Activated CD8-positive, alpha-beta memory T cell treated with anti-CD3 and anti-CD28 coated beads for 4 hours (primary cell): Measurements from ENCODE around the gene AKT1.

Experiments
- DNase-seq, 2 donors: peaks; one replicate each; pipeline ENCODE4 v3.0.0-alpha.2; 2020; ENCODE audit warnings: low read depth in 2 of 2

AKT1 gene

DNA sequence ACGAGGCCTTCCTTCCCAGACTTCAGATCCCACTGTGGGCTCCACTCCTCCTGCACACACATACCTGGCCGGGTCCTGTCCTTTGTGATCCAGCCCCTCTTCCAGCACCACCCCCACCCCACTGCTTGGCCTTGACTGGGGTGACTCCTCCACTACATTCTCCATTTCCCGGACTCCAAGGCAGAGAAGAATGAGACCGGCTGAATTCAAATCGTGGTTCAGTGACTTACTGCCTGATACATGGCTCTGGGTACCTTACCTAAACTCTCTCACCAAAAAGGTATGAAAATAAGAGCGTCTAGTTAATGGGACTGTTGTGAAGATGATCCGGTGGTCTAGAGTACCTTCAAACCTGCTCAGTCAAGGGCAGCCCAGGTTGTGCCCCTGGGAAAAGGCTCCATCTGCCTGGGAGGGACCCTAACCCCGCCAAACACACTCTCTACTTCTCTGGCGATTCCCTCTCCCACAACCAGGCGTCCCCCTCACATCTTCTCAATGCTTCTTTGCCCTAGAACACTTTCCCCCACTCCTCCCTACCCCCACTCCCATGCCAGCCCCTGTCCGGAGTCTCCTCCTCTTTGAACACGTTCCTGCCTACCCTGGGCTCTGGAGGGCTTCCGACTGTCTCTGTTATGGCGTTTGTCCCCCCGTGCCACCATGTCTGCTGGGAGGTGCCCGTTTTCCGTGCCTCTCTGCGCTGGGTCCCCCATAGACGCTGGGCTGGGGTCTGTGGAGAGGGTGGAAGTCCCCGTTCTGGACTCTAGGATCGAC lies 3.9 kb upstream of the AKT1 start:
- no peak for DNase-seq

DNA sequence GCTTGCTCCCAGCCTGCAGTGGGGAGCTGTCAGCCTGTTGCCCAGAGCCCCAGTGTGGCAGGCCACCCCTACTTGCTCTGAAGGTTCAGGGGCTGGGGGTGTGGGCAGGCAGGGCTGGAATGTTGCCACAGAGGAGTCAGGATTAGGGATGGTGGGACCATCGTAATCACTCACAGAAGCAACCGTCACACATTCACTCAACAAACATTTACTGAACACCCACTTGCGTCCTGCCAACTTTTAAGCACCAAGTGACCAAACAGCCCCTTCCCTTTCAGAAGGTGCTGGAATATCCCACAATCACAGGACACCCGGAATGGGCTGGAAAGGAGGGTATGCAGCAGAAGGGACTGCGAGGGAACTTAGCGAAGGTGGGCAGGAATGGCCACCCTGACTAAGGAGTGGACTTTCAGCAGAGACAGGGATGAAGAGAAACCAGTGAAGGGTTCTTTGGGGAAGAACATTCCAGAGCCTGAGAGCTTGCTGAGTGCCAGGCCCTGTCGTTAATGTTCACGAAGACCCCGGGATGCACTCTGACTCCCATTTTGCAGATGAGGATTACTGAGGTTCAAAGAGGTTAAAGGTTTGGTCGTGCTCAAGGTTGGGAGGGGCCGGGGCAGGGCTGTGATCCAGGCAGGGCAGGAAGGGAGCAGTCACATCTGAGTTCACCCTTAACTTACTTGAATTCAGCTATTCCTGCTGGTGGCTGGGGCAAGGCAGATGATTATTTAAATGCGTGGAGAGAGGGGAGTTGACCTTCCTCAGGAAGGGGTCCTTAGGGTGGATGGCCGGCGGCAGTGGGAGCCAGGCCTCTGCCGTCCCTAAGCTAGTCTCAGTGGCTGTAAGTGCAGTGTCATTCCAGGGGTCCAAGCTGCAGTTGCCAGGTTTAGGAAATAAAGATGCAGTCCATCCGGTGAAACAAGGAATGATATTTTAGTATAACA lies 3.0 kb upstream of the AKT1 start:
- DNase-seq: no peak

DNA sequence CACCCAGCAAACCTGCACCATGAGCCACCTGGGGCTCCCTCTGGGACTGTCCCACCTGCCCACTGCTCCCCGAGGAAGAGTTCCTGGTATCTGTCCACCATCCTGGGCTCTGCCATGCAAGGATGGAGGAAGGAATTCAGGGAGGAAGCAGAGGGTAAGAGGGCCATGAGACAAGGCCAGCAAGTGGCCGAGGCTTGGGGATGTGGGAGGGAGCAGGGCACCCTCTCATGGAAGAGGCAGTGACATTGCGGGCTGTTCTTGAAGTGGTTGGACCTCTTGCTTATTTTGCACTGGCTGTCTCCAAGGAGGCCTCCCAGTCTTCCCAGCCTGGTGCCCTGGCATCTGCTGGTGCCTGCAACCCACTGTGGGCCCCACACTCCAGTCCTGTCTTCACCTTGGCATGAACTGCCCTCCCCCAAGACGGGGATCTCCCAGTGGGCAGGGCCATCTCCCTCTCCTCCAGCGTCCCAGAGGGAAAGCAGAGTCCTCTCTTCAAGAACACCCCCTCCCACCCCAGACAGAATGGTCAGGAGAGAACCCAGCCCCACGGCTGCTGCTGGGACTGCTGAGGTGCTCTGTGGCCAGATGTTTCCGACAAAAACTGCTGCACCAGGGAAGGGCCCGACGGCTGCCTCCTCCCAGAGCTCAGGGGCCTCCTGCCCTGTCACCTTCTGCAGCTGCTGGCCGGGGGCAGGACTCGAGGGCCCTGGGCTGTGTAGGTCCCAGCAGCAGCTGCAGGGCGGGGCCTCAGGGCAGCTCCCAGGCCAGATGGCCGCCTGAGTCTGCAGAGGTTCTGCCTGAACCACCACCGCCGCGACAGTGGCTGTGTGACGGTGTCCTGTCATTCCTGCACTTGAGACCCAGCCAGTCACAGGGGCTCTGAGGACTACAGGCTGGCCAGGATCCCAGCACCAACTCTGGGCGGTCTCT lies 1.8 kb upstream of the AKT1 start:
- DNase-seq: no peak

DNA sequence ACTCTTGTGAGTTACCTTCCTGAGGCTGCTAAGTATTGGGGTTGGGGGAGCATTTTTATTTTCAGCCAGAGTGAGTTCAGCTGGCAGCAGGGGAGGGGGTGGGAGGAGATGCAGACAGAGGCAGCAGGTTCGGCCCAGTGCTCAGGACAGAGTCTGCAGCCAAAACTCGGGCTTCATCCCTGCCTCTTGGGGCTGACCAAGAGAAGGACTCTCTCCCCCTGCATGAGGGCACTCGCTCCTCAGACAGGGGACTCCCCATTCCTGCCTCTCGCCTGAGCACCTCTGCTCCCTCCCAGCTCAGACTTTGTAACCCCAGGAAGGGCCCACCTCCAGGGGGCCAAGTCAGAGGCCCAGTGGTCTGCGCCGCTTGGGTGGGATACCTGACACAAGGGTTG lies 1.1 kb upstream of the AKT1 start:
- no peak for DNase-seq

DNA sequence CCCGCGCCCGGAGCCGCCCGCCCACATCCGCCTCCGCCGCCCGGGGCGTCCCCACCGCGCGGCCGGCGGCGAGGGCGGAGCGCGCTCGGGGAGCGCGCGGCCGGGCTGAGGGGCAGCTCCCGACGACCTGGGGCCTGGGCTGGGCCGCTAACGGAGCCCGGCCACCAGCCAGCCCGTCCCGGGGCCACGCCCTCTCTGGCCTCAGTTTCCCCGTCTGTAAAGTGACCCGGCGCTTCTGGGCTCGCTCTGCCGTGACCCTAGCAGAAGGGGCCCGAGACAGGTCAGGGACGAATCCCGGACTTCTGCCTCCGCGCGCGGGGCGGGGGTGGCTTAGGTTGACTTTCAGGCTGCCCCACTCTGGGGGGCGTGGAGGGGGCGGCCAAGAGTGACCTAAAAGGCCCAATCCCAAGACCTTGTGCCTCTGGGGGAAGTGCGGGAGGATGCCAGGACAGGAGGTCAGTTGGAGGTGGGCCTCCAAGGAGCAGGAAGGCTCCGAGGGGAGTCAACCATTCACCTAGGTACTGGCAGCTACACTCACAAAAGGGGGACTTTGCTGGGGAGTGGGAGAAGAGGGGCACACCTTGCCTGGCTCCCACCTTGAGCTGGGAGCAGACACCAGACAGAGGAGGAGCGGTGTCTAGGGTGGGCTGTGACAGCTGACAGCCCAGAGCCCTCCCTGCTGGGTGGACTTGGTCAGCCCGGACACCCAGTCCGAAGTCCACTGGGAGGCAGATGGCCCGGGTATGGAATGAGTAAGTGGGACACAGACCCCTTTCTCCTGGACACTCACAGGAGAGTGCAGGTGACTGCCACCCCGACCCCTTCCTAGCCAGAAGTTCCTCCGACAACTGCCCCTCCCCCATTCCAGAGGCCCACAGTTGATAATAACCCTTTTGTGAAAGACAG lies 486 bp upstream of the AKT1 start:
- DNase-seq: no peak

DNA sequence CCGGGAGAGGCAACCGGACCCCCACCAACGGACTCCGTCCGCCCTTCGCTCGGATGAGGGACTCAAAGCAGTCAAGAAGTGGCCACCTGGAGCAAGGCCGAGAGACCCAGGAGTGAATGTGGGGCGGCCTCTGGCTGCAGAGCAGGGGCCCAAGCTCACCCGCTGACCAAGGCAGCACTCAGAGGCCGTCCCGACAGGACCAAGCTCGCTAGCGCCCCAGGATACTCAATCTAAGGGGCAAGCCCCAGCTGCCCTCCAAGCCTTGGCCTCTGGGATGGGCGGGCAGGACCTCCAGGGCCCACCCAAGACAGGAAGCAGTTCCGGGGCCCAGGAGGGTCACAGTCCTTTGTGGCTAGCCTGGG lies 936 bp downstream of the AKT1 start:
- no peak for DNase-seq

DNA sequence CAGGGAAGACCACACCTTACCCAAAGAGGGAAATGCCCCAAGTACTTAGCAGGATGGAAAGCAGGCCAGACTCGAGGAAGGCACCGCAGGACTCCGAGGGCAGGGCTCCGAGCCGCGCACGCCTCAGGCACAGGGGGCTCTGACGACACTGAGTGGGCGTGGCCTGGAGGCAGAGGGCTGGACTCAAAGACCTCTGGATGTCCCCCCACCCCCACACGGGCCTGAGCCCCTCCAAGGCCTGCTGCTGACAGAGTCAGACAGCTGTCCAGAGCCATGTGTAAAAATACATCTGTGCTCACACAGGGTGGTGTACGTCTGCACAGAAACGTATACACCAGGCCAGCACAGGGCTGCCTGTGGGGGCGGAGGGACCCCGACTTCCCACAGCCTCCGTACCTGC lies 1.4 kb downstream of the AKT1 start:
- DNase-seq: peak in 1 of 2 donors; percentile 41

DNA sequence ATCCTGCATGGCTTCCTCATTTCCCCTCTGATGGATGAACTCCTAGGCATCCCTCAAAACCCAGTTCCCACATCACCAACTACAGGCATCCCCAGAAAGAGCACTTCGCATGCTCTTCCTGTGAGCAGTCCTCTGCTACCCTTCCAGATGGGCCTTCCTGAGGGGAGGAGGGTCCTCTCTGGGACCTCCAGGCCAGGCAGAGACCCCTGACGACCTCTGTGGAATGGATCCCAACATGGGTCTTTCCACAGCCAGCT lies 1.9 kb downstream of the AKT1 start:
- no peak for DNase-seq

DNA sequence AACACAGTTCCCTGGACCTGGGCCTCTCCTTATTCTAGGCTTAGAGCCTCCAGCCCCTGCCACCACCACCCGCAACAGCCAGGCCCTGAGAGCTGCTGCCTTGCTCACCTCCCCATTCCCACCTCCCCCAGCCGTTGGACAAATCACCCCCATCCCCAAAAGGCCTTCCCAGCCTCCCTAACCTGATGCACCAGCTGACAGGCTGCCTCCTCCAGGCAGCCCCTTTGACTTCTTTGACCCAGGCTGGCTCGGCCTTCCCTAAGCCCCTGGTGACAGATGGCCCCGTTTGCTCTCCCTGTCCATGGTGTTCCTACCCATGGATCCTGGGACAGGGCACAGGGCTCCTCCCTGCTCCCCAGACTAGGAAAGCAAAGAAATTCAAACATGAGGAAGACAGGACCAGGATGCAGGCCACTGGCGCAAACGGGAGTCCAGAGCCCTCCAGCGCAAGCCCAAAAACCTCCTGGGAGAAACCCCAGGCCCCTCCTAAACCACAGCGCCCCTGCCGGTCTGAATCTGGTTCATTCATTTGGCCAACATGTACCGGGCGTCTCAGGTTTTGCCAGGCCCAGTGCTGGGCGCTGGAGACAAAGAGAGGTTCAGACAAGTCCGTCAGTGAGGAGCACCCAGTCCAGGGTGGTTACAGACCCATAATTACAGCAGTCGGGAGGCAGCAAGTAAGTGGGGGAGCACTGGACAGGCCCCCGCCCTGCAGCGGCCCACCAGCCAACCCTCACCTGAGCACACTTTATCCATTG lies 2.4 kb downstream of the AKT1 start:
- no peak for DNase-seq

DNA sequence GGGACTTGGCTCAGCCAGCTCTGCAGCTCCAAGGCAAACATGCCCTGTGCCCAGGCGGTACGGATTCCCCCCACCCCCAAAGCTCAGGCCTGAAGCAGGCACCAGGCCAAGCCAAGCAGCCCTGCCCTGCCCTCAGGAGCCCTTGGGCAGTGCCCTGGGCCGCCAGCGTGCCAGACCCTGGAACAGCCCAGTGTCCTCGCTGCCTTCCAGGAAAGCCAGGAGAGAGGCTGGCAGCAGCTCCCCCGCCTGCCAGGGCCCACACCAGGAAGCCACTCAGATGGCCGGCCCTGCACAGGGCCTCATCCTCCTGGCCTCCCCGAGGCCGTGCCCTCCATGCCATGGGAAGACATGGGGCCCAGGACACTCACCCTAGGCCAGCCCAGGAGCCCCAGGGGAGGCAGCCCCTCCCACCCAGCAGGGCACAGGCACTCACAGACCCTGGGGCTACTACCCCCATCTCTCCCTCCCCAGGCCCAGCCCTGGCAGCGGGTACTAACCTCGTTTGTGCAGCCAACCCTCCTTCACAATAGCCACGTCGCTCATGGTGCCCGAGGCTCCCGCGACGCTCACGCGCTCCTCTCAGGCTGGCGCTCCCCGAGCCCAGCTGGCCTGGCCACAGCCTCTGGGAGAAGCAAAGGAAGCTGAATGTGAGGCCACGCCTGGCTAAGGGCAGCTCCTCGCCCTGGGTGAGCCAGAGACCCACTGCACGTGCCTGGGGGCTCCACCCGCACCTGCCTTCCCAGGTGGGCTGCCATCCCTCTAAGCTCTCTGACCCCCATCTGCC lies 3.3 kb downstream of the AKT1 start:
- no peak for DNase-seq

DNA sequence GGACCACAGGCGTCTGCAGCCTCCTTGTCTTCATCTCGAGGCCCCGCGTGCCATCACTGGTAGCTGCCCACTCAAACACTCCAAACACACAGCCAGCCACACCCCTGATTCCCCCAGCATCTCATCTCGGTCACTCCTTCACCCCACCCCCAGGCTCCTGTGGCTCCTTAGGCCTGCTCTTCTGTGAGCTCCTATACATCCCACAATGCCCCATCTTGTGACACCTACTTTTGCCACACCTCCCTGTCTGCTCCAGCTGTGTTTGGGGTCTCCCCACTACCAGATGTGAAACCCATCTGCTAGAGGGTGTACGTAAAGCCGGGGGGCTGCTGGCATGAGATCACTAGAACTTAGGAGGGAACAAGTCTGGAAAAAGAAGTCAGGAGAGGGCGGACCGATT lies 4.1 kb downstream of the AKT1 start:
- DNase-seq: no peak

DNA sequence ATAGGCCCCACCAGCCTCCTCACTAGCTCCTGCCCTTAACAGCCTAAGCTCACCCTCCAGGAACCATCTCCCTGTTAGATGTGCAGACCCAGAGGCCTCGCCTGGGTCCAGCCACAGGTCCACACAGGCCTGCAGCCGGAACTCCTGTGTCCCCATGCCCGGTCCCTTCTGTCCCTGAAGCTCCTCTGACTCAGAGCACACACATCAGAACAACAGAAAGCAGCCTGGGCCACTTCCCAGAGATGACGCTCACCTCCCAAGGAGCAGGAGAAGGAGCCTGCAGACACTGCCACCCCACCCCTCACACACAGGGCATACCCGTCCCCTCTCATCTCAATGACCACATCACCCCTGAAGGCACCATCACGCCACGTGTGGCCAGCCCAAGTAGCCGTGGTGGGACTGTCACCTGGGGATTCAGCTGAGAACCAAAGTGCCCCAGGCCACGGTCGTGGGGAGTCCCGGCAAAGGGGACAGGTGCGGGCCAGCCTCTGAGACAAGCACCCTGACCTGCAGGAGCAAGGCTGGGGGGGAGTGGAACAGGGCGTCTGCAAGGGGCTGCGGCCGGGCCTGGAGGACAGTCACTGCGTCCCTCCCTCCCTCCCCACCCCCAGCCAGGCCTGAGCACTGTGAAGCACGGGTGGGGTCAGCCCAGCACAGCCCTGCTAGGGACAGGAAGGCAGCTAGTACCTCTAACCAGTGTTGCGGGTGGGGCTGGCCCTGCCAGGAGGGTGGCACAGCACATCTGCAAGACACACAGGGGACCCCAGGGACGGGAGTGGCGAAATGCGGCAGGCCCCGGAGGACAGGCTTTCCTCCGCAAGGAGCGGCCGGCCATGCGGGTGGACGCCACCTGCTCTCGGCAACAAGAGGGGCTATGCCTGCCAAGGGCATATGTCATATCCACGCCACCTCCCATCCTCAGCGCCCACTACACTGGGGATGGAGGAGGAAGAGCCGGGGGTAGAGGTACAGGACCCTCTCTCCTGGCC lies 5.5 kb downstream of the AKT1 start:
- DNase-seq: no peak

DNA sequence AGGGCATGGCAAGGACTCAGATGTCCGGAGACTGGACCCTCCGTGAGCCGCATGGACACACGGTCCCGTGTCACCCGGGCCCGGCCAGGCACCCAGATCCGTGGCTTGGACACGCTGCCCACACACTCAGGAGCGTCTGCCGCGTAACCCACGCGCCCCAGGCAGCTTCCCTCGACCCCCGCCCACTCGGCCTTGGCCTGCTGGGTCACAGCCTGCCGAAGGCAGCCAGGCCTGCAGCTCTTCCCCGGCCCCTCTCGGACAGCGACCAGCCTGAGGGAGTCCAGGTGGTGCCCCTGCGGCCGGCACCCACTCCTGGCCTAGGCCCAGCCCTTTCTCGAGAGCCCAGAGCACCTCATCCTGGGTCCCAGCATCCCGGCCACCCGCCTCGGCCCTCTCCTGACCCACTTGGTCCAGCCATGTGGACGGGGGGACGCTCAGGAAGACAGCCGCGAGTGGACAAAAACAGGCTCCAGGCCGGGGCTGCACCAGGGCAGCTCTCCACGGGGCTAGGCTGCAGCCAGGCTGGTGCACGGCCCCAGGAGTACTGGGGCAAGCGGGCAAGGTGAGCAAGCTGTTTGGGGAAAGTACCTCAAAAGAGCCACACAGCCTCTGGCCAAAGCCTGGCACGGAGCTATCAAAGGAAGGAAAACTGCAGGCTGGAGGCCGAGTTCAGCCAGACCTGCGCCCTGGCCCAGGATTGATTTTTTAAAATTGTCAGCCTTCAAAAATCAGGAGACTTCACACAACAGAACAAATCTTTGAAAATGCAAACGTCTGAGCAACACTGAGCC lies 6.5 kb downstream of the AKT1 start:
- no peak for DNase-seq

DNA sequence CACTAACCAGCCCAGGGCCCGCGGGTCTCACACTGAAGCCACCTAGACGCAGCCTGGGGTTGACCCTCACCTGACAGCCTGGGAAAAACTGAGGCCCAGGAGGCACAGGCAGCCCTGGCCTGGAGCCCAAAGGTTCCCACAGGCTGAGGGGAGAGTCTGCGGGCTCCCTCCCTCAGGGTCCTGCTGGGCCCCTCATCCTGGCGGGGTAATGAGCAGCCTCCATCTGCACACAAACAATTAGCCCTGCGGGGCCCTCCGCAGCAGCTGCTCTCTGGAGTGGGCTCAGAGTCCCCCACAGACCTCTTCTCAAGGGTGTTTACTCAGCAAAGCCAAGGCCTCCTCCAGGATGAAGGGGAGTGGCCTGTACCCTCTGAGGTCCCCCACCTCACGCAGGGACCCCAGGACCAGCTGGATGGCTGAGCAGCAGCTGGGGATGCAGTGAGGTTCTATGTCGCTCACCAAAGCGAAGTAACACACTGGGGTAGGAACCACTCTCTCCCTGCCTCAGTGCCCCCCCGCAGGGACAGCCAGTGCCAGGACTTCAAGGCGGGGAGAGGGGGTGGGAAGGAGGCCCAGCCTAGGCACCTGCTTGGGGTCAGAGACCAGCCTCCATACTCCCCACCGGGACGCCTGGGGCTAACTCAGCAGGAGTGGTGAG lies 7.3 kb downstream of the AKT1 start:
- no peak for DNase-seq

DNA sequence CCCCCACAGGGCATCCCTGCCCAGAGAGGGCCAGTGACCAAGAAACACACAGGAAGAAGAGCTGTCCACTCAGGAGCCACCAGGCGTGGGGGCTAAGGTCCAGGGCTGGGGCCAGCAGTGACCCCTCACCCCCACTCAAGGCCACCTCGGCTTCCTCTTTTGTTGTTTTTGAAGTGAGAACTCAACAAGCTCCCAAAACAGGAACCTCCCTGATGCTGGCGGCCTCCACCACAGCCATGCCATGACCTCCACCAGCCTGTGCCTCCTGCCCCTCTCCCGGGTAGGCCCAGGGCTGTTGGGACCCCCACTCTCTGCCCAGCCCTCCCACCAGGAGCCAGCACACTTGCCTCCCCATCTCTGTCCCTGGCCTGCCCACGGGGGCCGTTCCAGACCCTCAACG lies 7.8 kb downstream of the AKT1 start:
- no peak for DNase-seq

DNA sequence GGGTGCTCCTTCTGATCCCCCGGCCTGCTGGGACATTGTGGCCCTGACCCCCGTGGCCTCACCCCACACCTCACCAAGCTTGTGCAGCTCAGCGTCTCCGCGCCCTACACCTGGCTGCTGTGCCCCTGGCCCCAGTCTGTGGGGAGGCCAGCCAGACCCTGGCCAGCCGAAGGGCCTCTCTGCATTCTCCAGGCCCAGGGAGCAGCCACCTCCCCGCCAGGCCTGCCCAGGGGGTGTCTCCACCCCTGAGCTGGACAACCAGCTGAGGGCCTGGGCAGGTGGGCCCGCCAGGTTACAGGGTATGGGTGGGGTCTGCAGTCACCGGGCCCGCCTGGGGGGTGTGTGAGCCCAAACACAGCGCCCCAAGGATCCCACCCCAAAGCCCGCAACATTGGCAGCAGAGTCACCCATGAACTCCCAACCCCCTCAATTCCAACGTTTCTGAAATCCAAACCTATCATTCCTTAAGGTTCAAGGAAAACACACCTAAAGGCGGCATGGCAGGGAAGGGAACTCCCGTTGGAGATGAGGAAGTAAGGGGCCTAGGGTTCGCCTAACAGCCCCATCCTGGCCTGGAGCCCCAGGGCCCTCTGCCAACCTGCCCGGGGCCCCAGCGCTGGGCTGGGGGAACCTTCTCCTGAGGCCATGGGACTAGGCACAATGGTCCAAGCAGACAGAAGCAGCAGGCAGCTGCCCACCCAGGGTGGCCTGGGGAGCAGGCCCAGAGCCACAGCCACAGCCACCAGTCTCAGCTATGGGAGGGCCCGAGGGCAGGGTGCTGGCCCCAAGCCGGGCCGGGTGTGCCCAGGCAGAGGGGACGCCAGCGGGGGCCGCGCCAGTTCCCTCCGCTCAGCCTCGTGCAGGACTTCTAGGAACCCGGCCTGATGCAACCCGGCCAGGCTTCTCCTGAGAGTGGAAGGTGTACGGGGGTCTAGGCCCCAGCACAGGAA lies 8.5 kb downstream of the AKT1 start:
- no peak for DNase-seq
